Activated CD8-positive, alpha-beta memory T cell treated with anti-CD3 and anti-CD28 coated beads, Interleukin-2, amount 50 U/mL, for 4 hours (primary cell): ENCODE measurements around the gene FKBP6.
"Not testable (repeated sequence)": the region's sequence is repeated elsewhere in the genome, so short reads cannot be mapped to it uniquely, and the experiment has no call there.

Source experiments
- DNase-seq: peaks from one replicate; pipeline ENCODE4 v3.0.0-alpha.2; 2020

Gene FKBP6

DNA sequence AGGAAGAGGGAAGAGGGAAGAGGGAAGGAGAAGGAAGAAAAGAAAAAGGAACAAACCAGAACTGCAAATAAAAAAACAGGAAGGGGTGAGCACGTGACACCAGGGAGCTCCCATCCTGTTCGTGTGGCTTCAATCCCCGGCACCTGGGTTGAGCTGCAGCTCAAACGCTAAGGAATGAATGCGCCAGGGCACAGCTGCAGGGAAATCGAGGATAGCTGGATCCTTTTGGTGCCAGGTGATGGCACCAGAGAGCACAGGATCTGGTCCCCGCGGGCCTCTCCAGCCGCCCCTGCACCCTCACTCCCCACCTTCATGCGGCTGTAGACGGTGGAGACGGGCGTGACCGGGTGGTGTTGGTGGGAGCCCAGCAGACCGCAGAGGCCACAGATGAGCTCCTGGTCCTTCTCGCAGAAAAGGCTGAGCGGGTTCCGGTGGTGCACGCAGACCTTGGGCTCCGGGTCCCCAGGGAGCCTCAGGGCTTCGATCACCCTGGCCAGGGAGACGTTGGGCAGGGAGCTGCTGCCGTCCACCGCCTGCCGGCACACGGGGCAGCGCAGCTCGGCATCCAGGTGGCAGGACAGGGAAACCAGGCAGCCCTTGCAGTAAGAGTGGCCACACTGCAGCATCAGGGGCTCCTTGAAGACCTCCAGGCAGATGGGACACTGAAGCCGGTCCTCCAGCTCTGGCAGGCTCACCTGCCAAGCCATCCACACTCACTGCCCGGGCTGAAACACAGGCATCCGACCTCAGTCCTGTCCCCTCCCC lies 3.7 kb upstream of the FKBP6 start:
- DNase-seq, result peak; percentile 56

- DNase-seq, result not testable (repeated sequence)
These were observed 2.5 kb upstream of the FKBP6 start for GRCh38 chr7:73325424-73325823.

- DNase-seq, result not testable (repeated sequence)
These were observed 512 bp upstream of the FKBP6 start for GRCh38 chr7:73327449-73327848.

DNA sequence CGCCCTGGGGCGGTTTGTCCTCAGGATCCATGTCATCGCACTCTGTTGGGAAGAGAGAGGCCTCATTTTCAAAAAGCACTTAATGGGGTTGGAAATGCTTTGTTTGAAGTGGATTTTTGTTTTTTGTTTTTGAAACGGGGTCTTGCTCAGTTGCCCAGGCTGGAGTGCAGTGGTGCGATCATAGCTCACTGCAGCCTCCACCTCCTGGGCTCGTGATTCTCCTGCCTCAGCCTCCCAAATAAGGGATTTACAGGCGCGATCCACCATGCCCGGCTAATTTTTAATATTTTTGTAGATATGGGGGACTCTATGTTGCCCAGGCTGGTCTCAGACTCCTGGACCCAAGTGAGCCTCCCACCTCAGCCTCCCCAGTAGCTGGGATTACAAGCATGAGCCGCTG lies 735 bp downstream of the FKBP6 start:
- DNase-seq, result no peak

GRCh38 chr7:73329861-73330581 lies 2.1 kb downstream of the FKBP6 start:
- no peak for DNase-seq

DNA sequence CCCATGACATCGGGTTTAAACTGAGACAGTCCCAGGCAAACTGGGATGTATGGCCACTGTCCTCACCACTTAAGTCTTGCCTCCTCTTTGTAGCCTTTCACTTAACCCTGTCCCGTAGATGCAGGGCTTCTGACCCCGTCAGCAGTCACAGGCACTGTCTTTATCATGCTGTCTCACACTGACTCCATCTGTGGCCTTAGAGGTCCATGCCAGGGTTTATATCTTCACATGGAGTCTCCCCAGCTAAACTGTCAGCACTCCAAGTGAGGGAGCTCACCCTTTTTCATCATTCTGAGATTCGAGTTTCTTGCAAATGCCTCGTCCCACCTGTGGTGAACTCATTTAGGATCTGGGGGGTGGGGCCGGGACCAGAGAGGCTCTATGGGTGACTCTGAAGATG lies 2.8 kb downstream of the FKBP6 start:
- DNase-seq, result no peak

DNA sequence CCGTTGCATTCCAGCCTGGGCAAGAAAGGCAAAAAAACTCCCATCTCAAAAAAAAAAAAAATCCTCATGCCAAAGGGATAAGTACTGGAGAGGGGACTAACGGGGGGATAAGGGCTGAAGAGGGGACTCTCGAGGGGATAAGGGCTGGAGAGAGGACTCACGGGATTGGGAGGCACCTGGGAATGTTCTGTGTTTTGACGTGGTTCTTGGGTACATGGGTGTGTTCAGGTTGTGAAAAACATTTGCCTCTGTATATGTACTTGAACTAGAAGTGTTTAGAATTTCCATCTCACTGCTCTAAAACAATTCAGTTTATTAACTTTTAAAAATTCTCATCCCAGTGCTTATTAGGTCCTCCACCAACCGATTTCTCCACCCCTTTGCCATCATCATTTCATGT lies 4.5 kb downstream of the FKBP6 start:
- no peak for DNase-seq

GRCh38 chr7:73338321-73338720 lies 10.4 kb downstream of the FKBP6 start:
- no peak for DNase-seq

- DNase-seq, result no peak
These were observed 12.6 kb downstream of the FKBP6 start for GRCh38 chr7:73340514-73340913.

DNA sequence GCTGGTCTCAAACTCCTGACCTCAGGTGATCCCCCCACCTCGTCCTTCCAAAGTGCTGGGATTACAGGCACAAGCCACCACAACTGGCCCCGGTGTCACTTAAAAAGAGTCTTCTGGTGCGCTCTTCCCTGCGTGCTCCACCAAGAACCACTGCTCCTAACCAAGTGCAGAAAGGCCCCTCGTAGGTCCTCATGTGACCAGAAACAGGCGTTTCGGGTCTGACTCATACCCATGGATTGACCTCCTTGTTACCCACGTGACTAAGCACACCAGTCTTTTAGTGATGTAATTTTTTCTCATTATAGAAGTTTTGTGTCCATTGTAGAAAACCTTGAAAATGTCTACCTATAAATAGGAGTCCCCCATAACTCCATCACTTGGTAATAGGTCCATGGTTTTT lies 13.9 kb downstream of the FKBP6 start:
- DNase-seq, result no peak

GRCh38 chr7:73342645-73343044 lies 14.7 kb downstream of the FKBP6 start:
- DNase-seq, result no peak

- DNase-seq, result no peak
These were observed 15.9 kb downstream of the FKBP6 start for GRCh38 chr7:73343671-73344380.

DNA sequence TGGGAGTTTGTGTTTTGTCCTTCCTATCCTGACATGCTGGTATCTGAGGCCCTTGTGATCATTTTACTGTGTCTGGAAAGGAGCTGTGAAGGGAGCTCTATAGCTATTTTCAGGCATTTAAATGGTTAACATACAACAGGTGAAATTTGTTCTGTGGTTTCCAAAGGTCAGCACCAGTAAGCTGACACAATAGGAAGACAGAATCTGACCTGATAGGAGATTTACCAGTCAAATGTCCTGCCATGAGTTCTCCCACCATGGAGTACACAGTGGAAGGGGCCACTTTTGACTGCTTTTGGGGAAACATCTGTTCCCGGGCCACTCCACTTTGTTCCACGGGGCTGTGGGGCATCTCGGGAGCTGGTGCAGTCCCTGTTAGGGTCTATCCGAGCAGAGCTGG lies 17.6 kb downstream of the FKBP6 start:
- no peak for DNase-seq

DNA sequence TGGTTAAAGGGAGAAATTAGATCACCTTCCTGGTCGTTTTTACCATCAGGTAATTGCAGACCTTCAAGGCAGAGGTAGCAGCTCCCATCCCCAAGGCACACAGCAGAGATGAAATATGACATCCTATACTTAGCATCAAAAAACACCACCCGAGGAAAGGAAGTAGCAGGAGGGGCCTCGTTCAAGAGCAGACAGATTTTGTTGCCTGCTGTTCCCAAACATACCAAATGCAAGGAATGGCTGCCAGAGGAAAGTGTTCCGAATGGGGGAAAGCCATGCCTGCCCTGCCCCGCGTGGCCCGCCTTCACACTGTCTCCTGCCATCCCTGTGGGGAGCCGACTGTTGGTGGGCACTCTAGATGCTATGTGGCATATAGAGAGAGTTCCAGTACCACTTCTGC lies 18.0 kb downstream of the FKBP6 start:
- no peak for DNase-seq

DNA sequence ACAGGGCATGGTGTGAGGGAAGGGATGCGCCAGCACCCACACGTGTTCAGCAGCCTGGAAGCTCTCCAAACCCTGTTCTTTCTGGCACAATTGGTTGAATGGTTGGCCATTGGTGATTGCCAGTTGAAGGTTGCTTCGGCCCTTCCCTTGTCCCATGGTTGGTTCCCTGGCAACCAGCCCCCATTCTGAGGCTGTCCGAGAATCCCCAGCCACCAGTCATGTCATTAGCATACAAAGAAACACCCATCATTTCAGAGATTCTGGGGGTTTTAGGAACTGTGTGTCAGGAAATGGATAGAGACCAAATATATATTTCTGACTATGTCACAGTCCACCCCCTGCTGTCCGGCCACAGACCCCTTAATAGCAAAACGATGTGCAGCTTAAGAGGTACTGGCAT lies 21.8 kb downstream of the FKBP6 start:
- DNase-seq, result no peak

- no peak for DNase-seq
These were observed 22.5 kb downstream of the FKBP6 start for GRCh38 chr7:73350306-73351068.

GRCh38 chr7:73351447-73352167 lies 23.6 kb downstream of the FKBP6 start:
- no peak for DNase-seq

DNA sequence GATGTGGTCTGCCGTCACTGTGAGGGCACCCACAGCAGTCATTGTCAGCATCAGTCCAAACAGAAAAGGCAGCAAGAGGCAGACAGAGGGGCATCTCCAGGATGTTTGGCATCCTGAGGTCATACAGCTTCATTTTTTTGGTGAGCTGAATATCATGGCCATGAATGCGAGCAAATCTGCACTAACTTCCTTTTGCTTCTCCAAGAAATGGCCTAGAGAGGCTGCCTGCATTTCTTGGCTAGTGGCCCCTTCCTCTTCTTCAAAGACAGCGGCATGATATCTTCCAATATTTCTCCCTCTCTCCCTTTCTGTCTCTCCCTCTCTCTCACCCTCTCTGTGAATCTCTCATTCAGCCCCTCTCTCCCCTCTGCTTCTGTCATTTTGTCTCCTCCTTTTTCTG lies 24.8 kb downstream of the FKBP6 start:
- DNase-seq, result no peak

- no peak for DNase-seq
These were observed 25.3 kb downstream of the FKBP6 start for GRCh38 chr7:73353243-73353642.

- DNase-seq, result no peak
These were observed 26.2 kb downstream of the FKBP6 start for GRCh38 chr7:73354196-73354595.

DNA sequence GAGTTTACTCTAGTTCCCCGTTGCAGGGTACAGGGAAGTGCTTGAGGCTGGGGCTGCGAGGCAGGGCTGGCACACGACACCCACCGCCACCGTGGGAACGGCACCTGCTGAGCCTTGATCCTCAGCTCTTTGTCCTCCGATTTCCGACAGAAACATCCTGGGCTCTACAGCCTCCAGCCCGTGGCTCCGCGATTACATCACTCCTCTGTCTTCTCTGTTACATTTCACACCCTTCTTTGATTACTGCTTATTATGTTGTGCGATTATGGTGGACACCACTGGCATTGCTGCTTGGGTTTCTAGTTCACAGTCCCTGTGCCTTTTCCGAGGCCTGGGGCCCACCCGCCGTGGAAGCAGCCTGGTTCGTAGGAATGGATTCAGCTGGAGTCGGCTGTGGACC lies 26.9 kb downstream of the FKBP6 start:
- DNase-seq, result no peak

DNA sequence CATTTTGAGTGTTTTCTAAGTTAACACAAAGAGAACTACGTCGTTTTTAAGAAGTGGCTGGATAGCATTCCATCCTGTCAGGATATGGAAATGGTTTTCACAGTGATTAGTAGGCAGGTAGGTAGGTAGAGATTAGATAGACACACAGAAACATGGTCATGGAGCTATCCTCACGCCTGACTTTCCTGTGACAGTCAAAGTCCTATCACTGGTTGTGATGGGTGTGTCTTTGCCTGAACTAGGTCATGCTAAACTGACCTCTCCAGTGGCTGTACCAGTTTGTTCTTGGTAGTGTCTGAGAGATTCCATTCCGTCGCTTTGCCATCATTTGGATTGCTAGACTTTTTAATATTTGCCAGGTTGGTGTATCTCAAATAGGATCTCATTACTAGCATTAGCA lies 28.2 kb downstream of the FKBP6 start:
- DNase-seq, result no peak
